Stimulated activated CD4-positive, alpha-beta T cell treated with anti-CD3 and anti-CD28 coated beads, Interleukin-12 subunit alpha, Interleukin-12 subunit beta, amount 100 ng/mL, for 24 hours (primary cell): ENCODE results near the gene C1D.
"Not testable (repeated sequence)": the region's sequence is repeated elsewhere in the genome, so short reads cannot be mapped to it uniquely, and the experiment has no call there.

Source experiments
- DNase-seq, 2 experiments: peaks; one replicate each; pipeline ENCODE4 v3.0.0-alpha.2; 2020; ENCODE audit warnings: low read depth in 2 of 2

C1D gene

DNA sequence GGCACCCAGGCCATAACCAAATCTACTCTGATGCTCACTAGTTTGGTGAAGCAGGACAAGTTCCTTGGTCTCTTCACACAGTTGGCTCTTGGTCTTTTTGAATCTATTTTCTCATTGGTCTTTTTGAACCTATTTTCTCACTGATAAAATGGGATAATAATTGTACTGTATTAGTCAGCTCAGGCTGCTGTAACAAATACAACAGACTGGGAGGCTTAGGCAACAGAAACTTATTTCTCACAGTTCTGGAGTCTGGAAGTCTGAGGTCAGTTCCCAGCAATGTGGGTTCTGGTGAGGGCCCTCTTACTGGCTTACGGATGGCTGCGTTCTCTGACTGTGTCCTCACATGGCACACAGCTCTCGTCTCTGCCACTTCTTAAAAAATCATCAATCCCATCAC is 63.5 kb downstream of the C1D start:
- DNase-seq, result no peak

GRCh38 chr2:67997903-67998302 is 64.9 kb downstream of the C1D start:
- DNase-seq, result no peak

GRCh38 chr2:67997528-67997900 is 65.3 kb downstream of the C1D start:
- no peak for DNase-seq

DNA sequence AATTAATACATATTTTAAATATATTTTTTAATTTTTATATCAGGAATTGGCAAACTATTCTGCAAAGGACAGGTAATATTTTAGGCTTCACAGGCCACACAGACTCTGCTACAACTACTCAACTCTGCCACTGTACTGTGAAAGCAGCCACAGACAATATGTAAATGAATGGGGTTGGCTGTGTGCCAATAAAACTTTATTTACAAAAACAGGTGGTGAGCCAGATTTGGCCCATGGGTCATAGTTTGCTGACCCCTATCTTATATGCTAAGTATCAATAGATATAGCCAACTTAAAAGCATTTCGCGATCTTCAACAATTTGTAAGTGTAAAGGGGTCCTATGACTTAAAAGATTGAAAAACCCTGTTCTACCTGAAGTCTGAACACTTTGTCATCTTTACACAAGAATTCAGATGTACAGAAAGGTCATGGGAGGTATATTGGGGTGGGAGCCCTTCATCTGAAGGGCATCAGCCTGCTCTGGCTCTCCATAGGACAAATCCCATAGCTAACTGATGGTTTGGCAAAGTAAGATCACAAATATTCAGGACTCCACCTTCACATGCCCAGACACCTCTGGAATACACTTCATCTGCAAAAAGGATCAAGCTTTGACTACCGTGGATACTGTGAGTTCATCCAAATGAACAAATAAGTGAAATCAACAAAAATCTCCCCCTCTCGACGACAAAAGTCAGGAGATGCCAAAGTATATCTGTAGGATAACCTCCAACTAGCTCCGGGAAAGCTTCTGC is 65.9 kb downstream of the C1D start:
- DNase-seq, result no peak

DNA sequence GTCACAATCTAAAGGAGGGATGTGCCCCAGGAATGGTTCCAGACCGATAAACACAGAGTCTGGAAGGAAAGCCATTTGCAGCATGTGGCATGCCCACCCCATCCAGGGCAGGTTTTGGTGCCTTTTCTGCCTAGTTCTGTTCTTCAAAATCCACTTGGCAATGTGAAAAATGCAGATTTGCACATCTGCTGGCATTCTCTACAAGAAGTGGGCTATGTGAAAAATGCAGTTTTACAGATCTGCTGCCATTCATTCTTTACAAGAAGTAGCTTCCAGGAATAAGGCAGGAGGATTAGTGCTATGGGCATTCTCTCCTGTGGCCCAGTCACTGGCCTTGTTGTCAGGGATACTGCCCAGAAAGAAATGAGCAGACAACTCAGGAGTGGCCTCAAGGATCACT is 68.1 kb downstream of the C1D start:
- DNase-seq, result no peak

- DNase-seq, result not testable (repeated sequence)
These were observed 68.7 kb downstream of the C1D start for GRCh38 chr2:67994069-67994468.

DNA sequence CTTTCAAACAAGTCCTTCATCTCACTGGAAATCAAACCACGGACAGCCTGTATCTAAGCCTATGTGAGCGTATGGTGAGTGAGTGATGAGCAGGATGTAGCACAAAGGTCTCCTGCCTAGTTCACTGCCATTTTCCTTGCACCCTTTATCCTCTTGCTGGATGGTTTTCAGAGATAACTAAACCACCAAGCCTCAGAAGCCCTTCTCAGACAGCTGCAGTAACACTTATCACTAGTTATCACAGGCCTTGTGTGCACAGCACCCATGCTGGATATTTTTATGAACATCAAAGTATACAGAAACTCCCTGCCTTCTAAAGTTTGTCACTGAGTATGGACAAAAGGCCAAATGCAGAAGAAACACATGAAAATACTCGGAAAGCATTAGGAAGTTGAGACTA is 69.5 kb downstream of the C1D start:
- DNase-seq, result no peak

GRCh38 chr2:67991456-67991855 is 71.3 kb downstream of the C1D start:
- DNase-seq, result no peak
